Glutamatergic neuron (in vitro differentiated cells): ENCODE measurements around the gene C1QBP. TPM values are rescaled to one million over a fixed set of nuclear protein-coding genes. Genes with fewer than 3 reads are reported as not detected.
"Not testable (repeated sequence)": the region's sequence is repeated elsewhere in the genome, so short reads cannot be mapped to it uniquely, and the experiment has no call there.

ENCODE experiments used
- DNase-seq: peaks from one replicate; pipeline ENCODE4 v3.0.0; 2022
- H3K27ac Mint-ChIP-seq: one replicate; pipeline ENCODE4 v1.8.0; 2020; ENCODE audit warnings: mild to moderate bottlenecking, mixed read lengths, inconsistent platforms; ENCODE audit not compliant: unreplicated experiment
- H3K27me3 Mint-ChIP-seq: one replicate; pipeline ENCODE4 v1.8.0; 2020; ENCODE audit warnings: mild to moderate bottlenecking, moderate library complexity, mixed read lengths, inconsistent platforms; ENCODE audit not compliant: unreplicated experiment
- H3K36me3 Mint-ChIP-seq: one replicate; pipeline ENCODE4 v1.8.0; 2020; ENCODE audit warnings: mild to moderate bottlenecking, mixed read lengths, inconsistent platforms; ENCODE audit not compliant: unreplicated experiment
- H3K4me1 Mint-ChIP-seq: one replicate; pipeline ENCODE4 v1.8.0; 2020; ENCODE audit warnings: mild to moderate bottlenecking, low read depth, mixed read lengths, inconsistent platforms; ENCODE audit not compliant: unreplicated experiment
- H3K4me3 Mint-ChIP-seq: one replicate; pipeline ENCODE4 v1.8.0; 2020; ENCODE audit warnings: mild to moderate bottlenecking, mixed read lengths, inconsistent platforms; ENCODE audit not compliant: unreplicated experiment
- H3K9me3 Mint-ChIP-seq: one replicate; pipeline ENCODE4 v1.8.0; 2020; ENCODE audit warnings: mild to moderate bottlenecking, moderate library complexity, mixed read lengths, inconsistent platforms; ENCODE audit not compliant: unreplicated experiment
- CTCF ChIP-seq: fragments of 200-600 bp; sonication (generic); IDR thresholded peaks from one replicate; pipeline ENCODE4 v1.5.0; 2021; ENCODE audit not compliant: partially characterized antibody, unreplicated experiment
- total RNA-seq: library from RNA; stranded (reverse); fragmentation: NEBNext Ultra II Directional; extraction: Animal tissue kit (Norgen Biotek cat#: 25700); gene quantifications from one replicate; pipeline ENCODE4 v1.2.1, GENCODE V29; 2021; ENCODE audit not compliant: unreplicated experiment

The C1QBP gene
- total RNA-seq, 1 donor from 2014 or later = 96.4 TPM

GRCh38 chr17:5434984-5435383, 4.0 kb downstream of the C1QBP start:
- no peak overlapping the region for H3K4me3 Mint-ChIP-seq
- peaks cover 4% of the 10 kb centered on the region for H3K36me3 Mint-ChIP-seq
- no peaks in the 10 kb centered on the region for H3K27me3 Mint-ChIP-seq
- TF ChIP-seq CTCF = no peak
- DNase-seq = no peak
- peaks cover 4% of the 10 kb centered on the region for H3K9me3 Mint-ChIP-seq
- no peak overlapping the region for H3K27ac Mint-ChIP-seq
- H3K4me1 Mint-ChIP-seq = peaks cover 25% of the 10 kb centered on the region

- Mint-ChIP-seq H3K36me3 (peaks cover 4% of the 10 kb centered on the region), H3K27ac (peak overlapping the region; percentile 1), H3K4me3 (no peak overlapping the region)
Observed at GRCh38 chr17:5431949-5432556, 6.9 kb downstream of the C1QBP start.

GRCh38 chr17:5431234-5431633, 7.7 kb downstream of the C1QBP start:
- peaks cover 22% of the 10 kb centered on the region for H3K4me1 Mint-ChIP-seq
- not testable (repeated sequence) for H3K27me3 Mint-ChIP-seq, H3K9me3 Mint-ChIP-seq, H3K4me3 Mint-ChIP-seq, H3K36me3 Mint-ChIP-seq, DNase-seq
- H3K27ac Mint-ChIP-seq = peak overlapping the region; percentile 3

More at GRCh38 chr17:5431949-5432556, 6.9 kb downstream of the C1QBP start:
- peaks cover 22% of the 10 kb centered on the region for H3K4me1 Mint-ChIP-seq
- H3K27me3 Mint-ChIP-seq = no peaks in the 10 kb centered on the region
- TF ChIP-seq CTCF = no peak
- no peak for DNase-seq
- peaks cover 2% of the 10 kb centered on the region for H3K9me3 Mint-ChIP-seq

GRCh38 chr17:5430413-5430999, 8.4 kb downstream of the C1QBP start:
- H3K36me3 Mint-ChIP-seq = peaks cover 4% of the 10 kb centered on the region
- no peak for TF ChIP-seq CTCF
- no peaks in the 10 kb centered on the region for H3K9me3 Mint-ChIP-seq
- peak overlapping the region; percentile 47 for H3K4me3 Mint-ChIP-seq
- DNase-seq = no peak
- peak overlapping the region; percentile 64 for H3K27ac Mint-ChIP-seq
- H3K4me1 Mint-ChIP-seq = peaks cover 22% of the 10 kb centered on the region
- H3K27me3 Mint-ChIP-seq = no peaks in the 10 kb centered on the region

- DNase-seq = no peak
- no peaks in the 10 kb centered on the region for H3K9me3 Mint-ChIP-seq
- H3K27me3 Mint-ChIP-seq = no peaks in the 10 kb centered on the region
- no peak for TF ChIP-seq CTCF
- H3K27ac Mint-ChIP-seq = peak overlapping the region; percentile 82
- peak overlapping the region; percentile 26 for H3K4me3 Mint-ChIP-seq
- H3K4me1 Mint-ChIP-seq = peaks cover 22% of the 10 kb centered on the region
- H3K36me3 Mint-ChIP-seq = peaks cover 4% of the 10 kb centered on the region
Observed at GRCh38 chr17:5429191-5429887, 9.6 kb downstream of the C1QBP start.
